Muscle layer of duodenum (tissue), 2 donors: ENCODE data around the gene SMC3.

Experiments
- H3K27ac ChIP-seq: one replicate; pipeline ENCODE4 v1.7.0; 2013; ENCODE audit warnings: mild to moderate bottlenecking, low read length
- H3K27me3 ChIP-seq: one replicate; pipeline ENCODE4 v1.7.0; 2013; ENCODE audit warnings: low read depth, mild to moderate bottlenecking, control low read depth, low read length
- H3K36me3 ChIP-seq, 2 donors: one replicate each; pipeline ENCODE4 v1.7.0; 2013; ENCODE audit warnings: low read length in 2 of 2, control low read depth in 1 of 2, mild to moderate bottlenecking in 1 of 2; ENCODE audit not compliant: insufficient read depth in 2 of 2, control insufficient read depth in 1 of 2
- H3K4me1 ChIP-seq, 2 donors: one replicate each; pipeline ENCODE4 v1.7.0; 2013; ENCODE audit warnings: low read length in 2 of 2, mild to moderate bottlenecking in 2 of 2, control low read depth in 1 of 2, moderate library complexity in 1 of 2; ENCODE audit not compliant: insufficient read depth in 2 of 2, control insufficient read depth in 1 of 2
- H3K4me3 ChIP-seq, 2 donors: one replicate each; pipeline ENCODE4 v1.7.0; 2013; ENCODE audit warnings: low read length in 2 of 2, low read depth in 1 of 2, mild to moderate bottlenecking in 1 of 2
- H3K9me3 ChIP-seq, 2 donors: one replicate each; pipeline ENCODE4 v1.7.0; 2013; ENCODE audit warnings: low read length in 2 of 2, control low read depth in 1 of 2, mild to moderate bottlenecking in 1 of 2; ENCODE audit not compliant: control insufficient read depth in 1 of 2
- donor health status: healthy.

The SMC3 gene

DNA sequence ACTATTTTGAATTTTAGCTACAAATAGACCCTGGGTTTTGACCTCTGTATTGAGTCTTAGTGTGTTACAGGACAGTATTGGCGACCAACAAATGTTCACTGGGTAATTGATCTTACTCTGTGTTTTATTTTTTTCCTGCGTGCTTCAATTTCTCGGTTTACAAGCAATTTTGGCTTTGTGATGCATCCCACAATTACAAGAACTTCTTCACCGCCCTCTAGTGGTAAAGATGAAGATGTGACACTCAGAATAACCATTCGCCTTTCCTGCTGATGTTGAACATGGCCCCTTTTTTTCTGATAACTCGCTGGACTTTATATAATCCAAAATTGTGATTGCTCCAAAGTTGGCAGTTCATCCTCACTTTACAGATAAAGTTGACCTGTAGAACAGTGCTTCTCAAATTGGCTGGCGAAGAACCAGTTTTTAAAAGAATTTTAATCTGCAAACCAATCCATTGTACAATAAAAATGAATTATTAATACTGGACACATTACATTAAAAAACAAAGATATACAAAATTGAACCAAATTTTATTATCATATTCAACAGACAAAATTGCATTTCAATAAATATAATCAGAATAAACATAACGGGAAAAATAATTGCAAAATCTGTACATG lies 20.2 kb upstream of the SMC3 start:
- Histone ChIP-seq H3K27ac (no peak overlapping the region), H3K9me3 (no peaks in the 10 kb centered on the region)

DNA sequence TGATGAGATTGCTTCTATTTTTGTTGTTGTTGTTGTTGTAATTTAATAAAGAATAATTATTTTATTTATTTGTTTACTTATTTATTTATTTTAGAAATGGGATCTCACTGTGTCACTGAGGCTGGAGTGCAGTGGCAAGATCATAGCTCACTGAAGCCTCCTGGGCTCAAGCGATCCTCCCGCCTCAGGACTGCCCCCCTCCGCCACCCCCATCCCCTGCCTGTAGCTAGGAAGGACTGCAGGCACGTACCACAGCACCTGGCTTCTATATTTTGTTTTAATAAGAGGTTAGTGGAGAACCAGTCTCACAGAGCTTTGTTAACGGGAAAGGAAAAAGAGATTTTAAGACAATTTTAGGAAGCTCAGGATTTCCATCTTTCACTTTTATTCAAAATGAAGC lies 19.5 kb upstream of the SMC3 start:
- H3K27me3 ChIP-seq: no peaks in the 10 kb centered on the region
- H3K4me3 ChIP-seq: no peak overlapping the region
- no peaks in the 10 kb centered on the region for H3K9me3 ChIP-seq
- no peaks in the 10 kb centered on the region for H3K36me3 ChIP-seq
- no peak overlapping the region for H3K27ac ChIP-seq
- no peaks in the 10 kb centered on the region for H3K4me1 ChIP-seq

More for the DNA sequence above, 20.2 kb upstream of the SMC3 start:
- Histone ChIP-seq H3K4me1 (no peaks in the 10 kb centered on the region), H3K36me3 (no peaks in the 10 kb centered on the region), H3K4me3 (no peak overlapping the region), H3K27me3 (no peaks in the 10 kb centered on the region)

DNA sequence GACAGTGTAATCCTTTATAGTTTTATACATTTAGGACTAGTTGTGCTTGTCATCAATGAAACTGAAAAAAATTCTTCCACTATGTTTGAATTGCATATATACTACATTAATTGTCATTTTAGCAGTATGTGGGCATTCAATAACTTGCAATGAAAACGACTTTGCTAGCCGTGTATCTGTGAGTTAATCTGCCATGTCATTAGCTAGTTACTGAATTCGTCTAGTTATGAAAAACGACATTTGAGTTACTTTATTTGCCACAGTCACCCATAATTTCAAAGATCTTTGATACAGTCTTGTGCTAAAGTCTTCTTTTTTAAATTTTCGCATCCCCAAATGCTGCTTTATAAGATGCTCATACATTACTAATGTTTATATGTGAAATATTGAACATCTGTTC lies 18.3 kb upstream of the SMC3 start:
- no peaks in the 10 kb centered on the region for H3K9me3 ChIP-seq
- no peak overlapping the region for H3K27ac ChIP-seq
- no peaks in the 10 kb centered on the region for H3K36me3 ChIP-seq

DNA sequence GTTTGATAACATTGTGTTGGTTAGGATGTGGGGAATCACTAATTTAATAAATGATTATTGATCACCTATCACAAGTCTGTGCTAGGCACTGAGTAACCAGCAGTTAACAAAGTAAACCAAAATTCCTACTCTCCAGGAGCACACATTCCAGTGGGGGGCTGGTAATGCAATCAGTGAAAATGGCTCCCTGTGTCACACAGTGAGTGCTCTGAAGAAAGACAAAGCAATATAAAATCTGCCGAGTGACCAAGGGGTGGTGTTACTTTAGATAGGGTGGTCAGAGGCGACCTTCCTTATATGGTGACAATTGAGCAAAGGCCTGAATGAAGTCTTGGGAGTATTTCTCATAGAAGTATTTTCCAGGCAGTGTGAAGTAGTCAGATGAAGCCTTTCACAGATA lies 13.6 kb upstream of the SMC3 start:
- no peak overlapping the region for H3K4me3 ChIP-seq
- H3K36me3 ChIP-seq: no peaks in the 10 kb centered on the region
- peaks cover 0 to 4% of the 10 kb centered on the region in 2 donors for H3K4me1 ChIP-seq
- H3K9me3 ChIP-seq: no peaks in the 10 kb centered on the region
- H3K27ac ChIP-seq: no peak overlapping the region
- no peaks in the 10 kb centered on the region for H3K27me3 ChIP-seq

More for the DNA sequence above, 18.3 kb upstream of the SMC3 start:
- H3K27me3 ChIP-seq: no peaks in the 10 kb centered on the region
- no peak overlapping the region for H3K4me3 ChIP-seq
- H3K4me1 ChIP-seq: no peaks in the 10 kb centered on the region

DNA sequence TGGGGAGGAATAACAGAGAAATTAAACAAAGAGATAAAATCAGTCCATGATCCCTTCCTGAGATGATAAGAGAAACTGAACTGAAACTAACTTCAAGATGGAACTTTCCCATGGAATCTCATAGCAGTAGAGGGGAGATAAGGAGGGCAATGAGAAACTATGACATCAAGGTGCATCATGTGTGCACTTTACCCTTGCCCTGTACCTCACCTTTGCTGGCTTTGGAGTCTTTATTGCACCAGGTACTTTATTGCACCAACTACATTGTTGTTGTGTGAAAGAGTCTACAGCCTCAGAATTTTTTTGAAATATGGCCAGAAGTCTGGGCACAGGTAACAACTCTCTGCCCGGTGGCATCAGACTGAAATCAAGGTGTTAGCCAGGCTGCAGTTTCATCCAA lies 11.2 kb upstream of the SMC3 start:
- no peaks in the 10 kb centered on the region for H3K27me3 ChIP-seq
- peaks cover 0 to 4% of the 10 kb centered on the region in 2 donors for H3K4me1 ChIP-seq
- H3K9me3 ChIP-seq: no peaks in the 10 kb centered on the region
- H3K27ac ChIP-seq: no peak overlapping the region
- H3K4me3 ChIP-seq: no peak overlapping the region
- no peaks in the 10 kb centered on the region for H3K36me3 ChIP-seq

DNA sequence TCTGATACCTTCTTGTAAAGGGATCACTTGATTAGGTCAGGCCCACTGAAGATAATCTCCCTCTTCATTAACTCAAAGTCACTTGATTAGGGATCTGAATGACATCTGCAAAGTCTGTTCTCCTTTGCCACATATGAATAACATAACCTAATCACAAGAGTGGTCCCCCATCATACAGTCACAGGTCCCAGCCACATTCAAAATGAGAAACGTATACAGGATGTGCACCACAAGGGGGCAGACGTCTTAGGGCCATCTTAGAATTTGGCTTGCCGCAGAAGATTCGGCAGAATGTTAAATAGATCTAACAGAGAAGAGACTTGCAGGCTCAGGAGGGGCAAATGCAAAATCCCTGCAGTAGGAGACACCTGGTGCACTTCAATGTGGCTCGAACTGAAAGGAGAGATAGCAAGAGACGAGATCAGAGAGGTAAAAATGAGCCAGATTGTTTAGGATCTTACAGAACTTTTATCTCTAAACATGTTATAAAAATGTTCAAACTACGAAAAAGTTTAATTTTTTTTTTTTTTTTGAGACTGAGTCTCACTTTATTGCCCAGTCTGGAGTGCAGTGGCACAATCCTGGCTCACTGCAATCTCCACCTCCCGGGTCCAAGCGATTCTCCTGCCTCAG lies 10.4 kb upstream of the SMC3 start:
- no peaks in the 10 kb centered on the region for H3K36me3 ChIP-seq
- no peaks in the 10 kb centered on the region for H3K27me3 ChIP-seq
- H3K9me3 ChIP-seq: no peaks in the 10 kb centered on the region
- H3K27ac ChIP-seq: no peak overlapping the region
- no peak overlapping the region for H3K4me3 ChIP-seq
- H3K4me1 ChIP-seq: peaks cover 0 to 4% of the 10 kb centered on the region in 2 donors

DNA sequence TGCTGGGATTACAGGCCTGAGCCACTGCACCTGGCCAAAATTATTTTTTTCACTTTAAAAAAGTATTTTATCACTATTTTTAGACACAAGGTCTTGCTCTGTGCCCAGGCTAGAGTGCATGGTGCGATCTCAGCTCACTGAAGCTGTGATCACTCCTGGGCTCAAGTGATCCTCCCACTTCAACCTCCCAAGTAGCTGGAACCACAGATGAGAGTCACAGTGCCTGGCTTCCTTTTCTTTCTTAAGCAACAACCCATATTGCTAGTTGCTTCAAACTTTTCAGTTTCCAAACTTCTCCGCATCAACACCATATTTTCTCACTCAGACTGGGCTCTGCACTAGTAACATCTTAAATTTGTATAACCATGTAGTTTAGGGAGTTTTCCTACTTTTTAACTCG lies 9.5 kb upstream of the SMC3 start:
- no peaks in the 10 kb centered on the region for H3K36me3 ChIP-seq
- H3K4me3 ChIP-seq: no peak overlapping the region
- no peaks in the 10 kb centered on the region for H3K27me3 ChIP-seq
- H3K4me1 ChIP-seq: peaks cover 0 to 4% of the 10 kb centered on the region in 2 donors
- H3K9me3 ChIP-seq: no peaks in the 10 kb centered on the region
- no peak overlapping the region for H3K27ac ChIP-seq

DNA sequence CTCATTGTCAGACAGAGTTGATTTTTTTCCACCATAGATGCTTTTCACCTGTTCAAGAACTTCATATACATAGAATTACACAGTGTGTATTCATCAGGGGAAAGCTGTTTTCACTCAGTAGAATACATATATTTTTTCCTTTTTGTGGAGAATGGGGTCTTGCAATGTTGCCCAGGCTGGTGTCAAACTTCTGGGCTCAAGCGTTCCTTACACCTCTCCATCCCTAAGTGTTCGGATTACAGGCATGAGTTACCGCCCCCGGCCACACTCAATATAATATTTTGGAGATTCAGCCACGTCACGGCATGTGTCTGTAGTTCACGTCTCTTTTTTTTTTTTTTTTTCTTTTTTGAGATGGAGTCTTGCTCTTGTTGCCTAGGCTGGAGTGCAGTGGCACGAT lies 7.5 kb upstream of the SMC3 start:
- no peak overlapping the region for H3K4me3 ChIP-seq
- no peaks in the 10 kb centered on the region for H3K36me3 ChIP-seq
- no peak overlapping the region for H3K27ac ChIP-seq
- no peaks in the 10 kb centered on the region for H3K27me3 ChIP-seq
- H3K9me3 ChIP-seq: no peaks in the 10 kb centered on the region
- H3K4me1 ChIP-seq: peaks cover 0 to 4% of the 10 kb centered on the region in 2 donors

DNA sequence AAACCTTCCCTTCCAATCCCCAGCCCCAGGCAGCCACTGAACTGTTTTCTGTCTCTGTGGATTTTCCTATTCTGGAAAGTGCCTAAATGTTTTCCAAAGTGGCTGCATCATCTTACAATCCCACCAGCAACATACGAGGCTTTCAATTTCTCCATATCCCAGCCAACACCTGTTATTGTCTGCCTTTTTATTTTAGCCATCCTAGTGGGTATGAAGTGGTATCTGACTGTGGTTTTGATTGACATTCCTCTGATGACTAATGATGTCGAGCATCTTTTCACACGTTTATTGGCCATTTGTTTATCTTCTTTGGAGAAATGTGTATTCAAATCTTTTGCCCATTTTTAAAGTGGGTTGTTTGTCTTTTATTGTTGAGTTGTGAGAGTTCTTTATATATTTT lies 6.2 kb upstream of the SMC3 start:
- Histone ChIP-seq H3K36me3 (no peaks in the 10 kb centered on the region), H3K27ac (no peak overlapping the region), H3K9me3 (no peaks in the 10 kb centered on the region), H3K4me3 (no peak overlapping the region), H3K27me3 (no peaks in the 10 kb centered on the region), H3K4me1 (peaks cover 0 to 4% of the 10 kb centered on the region in 2 donors)

DNA sequence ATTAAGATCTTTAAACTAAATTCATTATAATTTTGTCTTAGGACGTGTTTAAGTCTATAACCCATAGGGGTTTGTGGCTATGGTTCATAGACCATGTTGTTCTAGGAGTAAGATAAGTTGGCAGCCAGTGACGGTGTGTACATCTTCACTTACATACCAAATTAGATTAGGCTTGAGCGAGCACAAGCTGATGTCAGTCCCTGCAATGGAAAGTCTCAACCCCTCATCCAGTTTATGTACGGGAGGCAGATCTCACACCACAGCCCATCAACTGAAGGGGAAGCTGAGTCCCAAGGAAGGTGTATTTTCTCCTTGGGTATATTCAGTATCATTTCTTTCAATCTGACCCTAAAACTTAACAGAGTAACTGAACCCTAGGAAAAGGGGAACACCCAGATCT lies 5.1 kb upstream of the SMC3 start:
- Histone ChIP-seq H3K36me3 (no peaks in the 10 kb centered on the region), H3K4me3 (no peak overlapping the region), H3K27me3 (no peaks in the 10 kb centered on the region), H3K9me3 (no peaks in the 10 kb centered on the region), H3K27ac (no peak overlapping the region), H3K4me1 (peaks cover 0 to 5% of the 10 kb centered on the region in 2 donors)

DNA sequence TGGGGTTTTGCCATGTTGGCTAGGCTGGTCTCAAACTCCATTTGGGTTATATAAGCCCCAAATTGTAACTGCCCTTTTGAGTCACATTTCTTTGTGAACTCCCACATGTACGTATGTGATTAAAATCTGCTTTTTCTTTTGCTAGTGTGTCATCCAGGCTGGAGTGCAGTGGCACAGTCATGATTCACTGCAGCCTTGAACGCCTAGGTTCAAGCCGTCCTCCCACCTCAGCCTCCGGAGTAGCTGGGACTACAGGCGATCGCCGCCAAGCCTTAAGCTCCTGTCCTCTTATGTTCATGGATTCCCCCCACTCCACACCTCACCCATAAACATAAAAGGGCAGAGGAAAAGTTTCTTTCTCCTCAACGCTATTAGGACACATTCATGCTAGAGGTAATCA lies 4.4 kb upstream of the SMC3 start:
- peaks cover 0 to 5% of the 10 kb centered on the region in 2 donors for H3K4me1 ChIP-seq
- H3K4me3 ChIP-seq: no peak overlapping the region
- peaks cover 0 to 3% of the 10 kb centered on the region in 2 donors for H3K36me3 ChIP-seq
- H3K27me3 ChIP-seq: no peaks in the 10 kb centered on the region
- no peak overlapping the region for H3K27ac ChIP-seq
- H3K9me3 ChIP-seq: no peaks in the 10 kb centered on the region
